HEK293T (cell line): ENCODE measurements around the gene SLC35F5.

Source experiments
- ARNT ChIP-seq: fragments of 450-650 bp; IDR thresholded peaks from 2 replicates; pipeline ENCODE4 v1.6.1; 2017; ENCODE audit warnings: mild to moderate bottlenecking
- BHLHE40 ChIP-seq: fragments of 450-650 bp; IDR thresholded peaks from 2 replicates; pipeline ENCODE4 v1.6.1; 2016; ENCODE audit warnings: mild to moderate bottlenecking, moderate library complexity, borderline replicate concordance
- ELF4 ChIP-seq: fragments of 450-650 bp; IDR thresholded peaks from 2 replicates; pipeline ENCODE4 v1.6.1; 2017; ENCODE audit warnings: antibody characterized with exemption
- FOXK2 ChIP-seq: fragments of 450-650 bp; IDR thresholded peaks from 2 replicates; pipeline ENCODE4 v1.6.1; 2016; ENCODE audit warnings: mild to moderate bottlenecking
- FOXM1 ChIP-seq: fragments of 450-650 bp; IDR thresholded peaks from 2 replicates; pipeline ENCODE4 v1.6.1; 2017; ENCODE audit warnings: mild to moderate bottlenecking, borderline replicate concordance
- HDGF ChIP-seq: fragments of 450-650 bp; IDR thresholded peaks from 2 replicates; pipeline ENCODE4 v1.6.1; 2017; ENCODE audit warnings: antibody characterized with exemption, borderline replicate concordance
- LEF1 ChIP-seq: fragments of 450-650 bp; IDR thresholded peaks from 2 replicates; pipeline ENCODE4 v1.6.1; 2017; ENCODE audit warnings: mild to moderate bottlenecking, borderline replicate concordance
- NFRKB ChIP-seq: fragments of 450-650 bp; IDR thresholded peaks from 2 replicates; pipeline ENCODE4 v1.6.1; 2016; ENCODE audit warnings: mild to moderate bottlenecking, moderate library complexity
- SP1 ChIP-seq: fragments of 450-650 bp; IDR thresholded peaks from 2 replicates; pipeline ENCODE4 v1.6.1; 2017
- SUZ12 ChIP-seq: fragments of 450-650 bp; IDR thresholded peaks from 2 replicates; pipeline ENCODE4 v1.6.1; 2016; ENCODE audit warnings: mild to moderate bottlenecking
- TARDBP ChIP-seq: fragments of 450-650 bp; IDR thresholded peaks from 2 replicates; pipeline ENCODE4 v1.6.1; 2016
- ZNF384 ChIP-seq: fragments of 450-650 bp; IDR thresholded peaks from 2 replicates; pipeline ENCODE4 v1.6.1; 2016
- TF ChIP-seq, protein P1 (sequence below): fragments of 450-650 bp; IDR thresholded peaks from 2 replicates; pipeline ENCODE4 v1.6.1; 2016

GRCh38 chr2:113770929-113771328, 14.5 kb upstream of the SLC35F5 start:
- no peak for TF ChIP-seq BHLHE40
- TF ChIP-seq FOXM1, result no peak
- no peak for TF ChIP-seq SP1
- no peak for TF ChIP-seq NFRKB
- TF ChIP-seq ARNT, result no peak
- TF ChIP-seq ELF4, result no peak
- no peak for TF ChIP-seq ZNF384
- TF ChIP-seq FOXK2, result no peak
- TF ChIP-seq TARDBP, result no peak
- TF ChIP-seq, protein P1, sequence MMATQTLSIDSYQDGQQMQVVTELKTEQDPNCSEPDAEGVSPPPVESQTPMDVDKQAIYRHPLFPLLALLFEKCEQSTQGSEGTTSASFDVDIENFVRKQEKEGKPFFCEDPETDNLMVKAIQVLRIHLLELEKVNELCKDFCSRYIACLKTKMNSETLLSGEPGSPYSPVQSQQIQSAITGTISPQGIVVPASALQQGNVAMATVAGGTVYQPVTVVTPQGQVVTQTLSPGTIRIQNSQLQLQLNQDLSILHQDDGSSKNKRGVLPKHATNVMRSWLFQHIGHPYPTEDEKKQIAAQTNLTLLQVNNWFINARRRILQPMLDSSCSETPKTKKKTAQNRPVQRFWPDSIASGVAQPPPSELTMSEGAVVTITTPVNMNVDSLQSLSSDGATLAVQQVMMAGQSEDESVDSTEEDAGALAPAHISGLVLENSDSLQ, result no peak
- TF ChIP-seq HDGF, result no peak
- no peak for TF ChIP-seq LEF1
- TF ChIP-seq SUZ12, result no peak
